Measurements from ENCODE around the gene CAD.
"Not testable (repeated sequence)": the region's sequence is repeated elsewhere in the genome, so short reads cannot be mapped to it uniquely, and the experiment has no call there.

Gene CAD

DNA sequence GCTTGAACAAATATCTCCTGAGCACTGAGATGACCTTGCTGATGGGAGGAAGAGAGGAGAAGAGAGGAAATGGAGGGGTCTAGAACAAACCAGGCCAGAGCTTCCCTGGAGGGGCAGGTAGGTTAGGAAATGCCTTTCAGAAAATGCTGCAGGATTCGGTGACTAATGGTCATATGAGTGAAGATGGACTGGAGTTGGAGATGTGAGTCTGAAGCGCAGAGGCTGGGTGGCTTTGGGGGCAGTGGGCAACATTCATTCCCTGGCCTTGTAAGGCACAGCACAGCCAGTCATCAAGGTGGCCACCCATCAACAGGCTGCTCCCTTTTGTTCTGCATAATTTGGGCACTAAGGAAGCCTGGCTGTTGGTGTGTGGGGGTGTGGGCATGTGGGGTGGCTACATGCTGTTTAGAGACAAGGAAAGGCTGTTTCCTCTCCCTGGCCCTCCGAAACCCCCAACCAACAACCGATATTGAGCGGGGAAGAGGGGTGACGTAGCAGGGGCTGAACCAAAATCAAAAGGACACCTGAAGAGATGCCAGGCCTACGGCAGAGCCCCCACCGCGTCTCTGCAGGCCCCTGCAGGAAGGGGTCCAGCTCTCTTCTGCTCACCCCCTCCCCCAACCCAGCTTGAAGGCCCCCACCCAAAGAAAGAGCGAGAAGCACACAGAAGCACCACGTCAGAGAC lies 44.2 kb downstream of the CAD start:
- DNase-seq: no peak

DNA sequence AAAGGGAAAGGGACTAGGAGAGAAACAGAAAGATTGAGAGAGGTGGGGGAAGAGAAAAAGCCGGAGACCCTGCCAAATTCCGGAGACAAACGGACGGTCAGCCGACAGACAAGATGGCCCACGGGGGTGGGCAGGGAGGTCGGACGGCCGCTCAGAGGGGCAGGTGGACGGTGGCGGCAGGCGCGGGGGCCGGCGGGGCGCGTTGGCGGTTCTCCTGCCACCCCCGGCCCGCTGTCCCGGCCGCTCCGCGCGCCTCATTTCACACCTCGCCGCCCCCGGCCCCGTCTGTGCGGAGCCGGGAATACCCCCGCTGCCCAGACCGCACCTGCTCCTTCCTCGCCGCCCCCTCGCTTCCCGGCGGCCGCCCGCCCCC lies 44.7 kb downstream of the CAD start:
- DNase-seq: no peak

DNA sequence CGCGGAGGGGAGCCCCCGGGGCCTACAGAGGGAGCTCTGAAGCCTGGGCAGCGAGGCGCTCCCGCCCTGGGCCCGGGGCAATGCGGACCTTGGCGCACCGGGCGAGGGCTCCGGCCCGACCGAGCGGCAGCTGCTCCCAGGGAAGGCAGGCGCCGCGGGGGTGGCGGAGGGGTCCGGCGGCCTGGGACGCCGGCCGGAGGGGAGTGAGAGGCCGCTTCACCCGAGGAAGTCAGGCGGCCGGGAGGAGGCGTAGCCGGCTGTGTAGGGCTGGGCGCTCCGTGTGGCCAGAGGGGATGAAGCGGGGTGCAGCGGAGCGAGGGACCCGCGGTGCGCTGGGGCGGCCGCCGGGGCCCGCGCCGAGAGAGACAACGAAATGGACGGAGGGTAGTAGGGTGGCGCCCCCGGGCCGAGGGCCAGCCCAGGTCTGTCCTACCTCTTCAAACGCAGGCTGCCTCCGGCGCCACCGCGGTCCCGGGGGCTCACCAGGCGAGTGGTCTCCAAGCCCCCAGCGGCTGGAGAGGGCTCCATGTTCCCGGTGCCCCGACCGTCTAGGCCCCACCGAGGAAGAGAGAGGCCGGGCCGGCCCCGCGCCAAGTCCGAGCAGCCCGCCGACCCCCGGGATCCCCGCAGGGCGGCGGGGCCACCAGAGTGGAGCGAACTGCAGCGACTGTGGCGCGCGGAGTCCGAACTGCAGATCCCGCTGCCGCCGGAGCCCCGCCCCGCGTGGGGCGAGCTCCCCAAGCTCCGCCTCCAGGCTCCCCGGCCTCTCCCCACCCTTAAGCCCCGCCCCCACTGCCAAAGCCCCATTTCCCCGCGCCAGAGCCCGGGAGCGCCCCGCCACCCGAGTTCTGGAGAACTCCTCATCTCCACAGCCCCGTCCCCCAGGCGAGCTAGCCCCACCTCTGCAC lies 45.5 kb downstream of the CAD start, which contains the start of gene SLC30A3:
Gene SLC30A3 (minus strand): TSS at position 669 of the 908 bp plus-strand sequence. CDS start 141 bp downstream, at position 528.
- DNase-seq: peak; percentile 19 to 58

DNA sequence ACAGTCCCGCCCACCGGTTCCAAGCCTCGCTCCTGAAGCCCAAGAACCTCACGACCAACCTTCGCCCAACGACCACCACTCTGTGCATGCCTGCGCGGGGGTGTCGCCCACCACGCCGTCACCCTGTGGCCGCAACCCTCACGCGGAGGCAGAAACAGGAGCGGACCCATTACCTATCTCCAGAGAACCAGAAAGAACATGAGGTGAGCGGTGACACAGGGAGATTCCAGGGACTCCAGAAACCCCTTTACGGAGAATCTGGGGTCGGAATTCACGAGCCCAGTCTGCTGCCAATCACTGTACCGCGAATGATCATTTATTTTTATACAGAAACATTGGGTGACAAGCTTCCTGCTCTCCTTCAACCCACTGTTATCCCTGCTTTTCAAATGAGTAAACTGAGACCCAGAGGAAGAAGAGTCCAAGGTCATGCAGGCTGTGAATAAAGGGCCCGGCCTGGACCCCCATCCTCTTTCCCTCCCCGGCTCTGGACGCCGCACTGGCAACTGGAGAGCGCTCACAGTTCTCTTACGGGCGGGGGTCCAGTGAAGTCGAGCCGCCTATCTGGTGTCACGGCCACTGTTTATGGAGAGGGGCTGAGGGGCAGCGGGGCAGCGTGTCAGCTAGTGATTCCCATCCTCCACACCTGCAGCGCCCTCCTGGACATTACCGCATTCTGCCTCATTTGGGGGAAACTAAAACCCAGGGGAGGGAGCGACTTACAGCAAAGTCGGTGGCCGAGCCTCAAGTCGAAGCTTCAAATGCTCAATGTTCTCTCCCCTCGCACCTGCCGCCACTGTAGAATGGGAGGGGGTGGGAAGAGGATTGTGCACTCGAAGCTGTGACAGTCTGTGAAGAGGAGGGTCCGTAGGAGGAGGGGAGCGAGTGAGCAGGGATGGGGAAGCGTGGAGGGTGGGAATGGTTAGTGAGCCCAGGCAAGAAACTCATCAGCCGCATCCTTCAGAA lies 46.4 kb downstream of the CAD start:
- no peak for DNase-seq

DNA sequence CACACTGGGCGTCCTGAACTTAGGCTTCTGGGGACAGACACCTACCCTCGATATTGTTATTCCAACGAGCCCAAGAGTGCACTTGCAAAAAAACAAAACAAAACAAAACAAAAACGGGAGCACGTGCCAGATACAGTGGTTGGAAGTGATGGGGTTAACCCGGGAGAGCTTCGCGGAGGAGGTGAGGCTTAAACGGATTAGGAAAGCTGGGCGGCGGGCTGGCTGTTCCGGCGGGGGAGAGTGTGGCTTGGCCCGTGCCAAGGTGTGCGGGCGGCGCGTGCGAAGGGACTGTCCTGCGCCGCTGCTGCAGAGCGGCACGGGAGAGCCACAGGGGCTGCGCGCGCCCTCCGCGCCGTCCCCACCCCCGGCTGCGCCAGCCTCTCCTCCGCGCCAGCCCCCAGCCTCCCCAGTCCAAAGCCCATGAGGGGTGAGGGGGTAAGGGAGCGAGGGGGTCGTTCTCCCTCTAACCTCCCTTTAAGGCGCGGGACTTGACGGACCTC lies 47.1 kb downstream of the CAD start:
- peak in 1 of 2 experiments; percentile 37 for DNase-seq

GRCh38 chr2:27264753-27265535 lies 47.8 kb downstream of the CAD start:
- DNase-seq: peak; percentile 78 to 84

- DNase-seq: no peak
Observed at GRCh38 chr2:27265536-27265870, 48.3 kb downstream of the CAD start.

DNA sequence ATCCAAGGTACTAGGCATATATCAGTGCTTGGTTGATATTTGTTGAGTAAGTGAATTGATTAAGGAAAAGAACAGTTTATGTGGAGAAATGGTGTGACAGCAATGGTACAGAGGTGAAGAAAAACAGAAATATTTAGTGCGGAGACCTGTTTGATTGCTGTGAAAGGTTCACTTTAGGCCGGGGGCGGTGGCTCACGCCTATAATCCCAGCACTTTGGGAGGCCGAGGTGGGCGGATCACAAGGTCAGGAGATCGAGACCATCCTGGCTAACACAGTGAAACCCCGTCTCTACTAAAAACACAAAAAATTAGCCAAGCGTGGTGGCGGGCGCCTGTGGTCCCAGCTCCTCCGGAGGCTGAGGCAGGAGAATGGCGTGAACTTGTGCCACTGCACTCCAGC lies 51.1 kb downstream of the CAD start:
- not testable (repeated sequence) for DNase-seq

DNA sequence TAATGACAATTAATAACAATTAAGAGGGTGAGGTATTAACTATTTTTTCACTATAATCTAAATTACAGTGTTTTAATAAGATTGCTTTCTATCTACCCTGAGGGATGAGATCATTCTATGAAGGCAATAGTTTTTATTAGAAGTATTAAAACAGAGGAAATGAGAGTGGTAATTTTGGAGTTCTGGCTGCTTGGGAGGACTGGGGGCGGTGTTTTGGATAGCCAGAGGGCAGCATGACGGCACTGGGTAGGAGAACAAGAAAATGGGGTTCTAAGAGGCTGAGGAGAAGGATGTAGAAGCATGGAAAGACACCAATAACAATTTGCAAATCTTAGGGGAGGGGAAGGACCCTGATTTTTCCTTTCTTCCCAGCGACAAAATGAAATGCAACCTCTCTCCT lies 53.0 kb downstream of the CAD start:
- no peak for DNase-seq

DNA sequence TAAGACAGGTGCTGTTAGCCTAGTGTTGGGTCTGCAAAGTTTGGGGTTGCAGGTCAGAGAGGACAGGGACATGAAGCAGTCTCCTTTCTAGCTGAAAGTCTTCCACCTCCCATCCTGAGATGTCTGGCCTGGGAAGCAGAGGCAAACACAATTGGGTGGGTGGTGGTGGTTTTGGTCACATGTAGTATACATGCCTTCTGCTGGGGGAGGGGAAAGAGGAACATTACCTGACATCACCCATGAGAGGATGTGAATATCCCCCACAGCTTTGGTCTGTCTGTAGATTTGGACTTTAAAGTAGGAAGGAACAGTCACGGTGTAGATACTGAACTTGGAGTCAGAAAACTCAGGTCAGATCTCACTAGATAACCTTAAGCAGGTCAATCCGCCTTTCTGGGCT lies 53.5 kb downstream of the CAD start:
- DNase-seq: no peak

- DNase-seq: no peak
Observed at GRCh38 chr2:27271631-27272340, 54.6 kb downstream of the CAD start.

GRCh38 chr2:27272537-27273522 lies 55.7 kb downstream of the CAD start:
- not testable (repeated sequence) for DNase-seq

DNA sequence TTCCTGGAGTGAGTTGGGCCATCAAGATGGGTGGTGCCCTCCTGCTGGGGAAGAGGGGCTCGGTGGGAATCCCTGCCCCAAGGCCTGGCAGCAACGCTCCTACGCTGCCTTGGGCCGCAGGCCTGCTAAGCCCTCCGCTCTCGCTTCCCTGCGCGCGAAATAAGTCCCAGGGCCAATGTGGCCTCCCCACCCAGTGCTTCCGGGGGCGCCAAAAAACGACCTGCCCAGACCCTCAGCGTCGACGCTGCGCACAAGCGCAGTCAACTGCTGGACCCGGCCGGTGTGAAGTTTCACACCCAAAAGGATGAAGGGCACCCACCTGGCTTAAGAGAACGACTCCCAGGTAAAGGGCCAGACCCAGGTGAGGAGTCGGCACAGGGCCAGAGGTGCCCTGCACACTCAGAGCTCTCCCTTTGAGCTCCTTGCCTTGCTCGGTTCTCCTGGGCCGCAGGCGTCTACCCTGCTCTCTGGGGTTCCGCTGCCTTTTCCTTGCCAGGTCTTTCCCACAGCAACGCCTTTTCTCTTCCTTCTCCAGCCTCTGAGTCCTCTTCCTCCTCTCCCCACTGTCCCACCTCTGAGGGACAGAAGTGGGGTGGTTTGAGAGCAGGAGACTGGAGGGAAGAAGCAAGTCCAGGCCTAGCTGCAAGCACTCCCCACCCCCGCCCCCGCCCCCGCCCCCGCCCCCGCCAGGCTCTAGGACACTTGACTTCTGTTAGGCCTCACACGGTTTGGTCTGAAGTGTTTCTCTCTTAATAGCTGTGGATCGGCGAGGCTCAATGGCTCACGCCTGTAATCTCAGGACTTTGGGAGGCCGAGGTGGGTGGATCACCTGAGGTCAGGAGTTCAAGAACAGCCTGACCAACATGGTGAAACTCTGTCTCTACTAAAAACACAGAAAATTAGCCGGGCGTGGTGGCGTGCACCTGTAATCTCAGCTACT lies 58.3 kb downstream of the CAD start, which contains the start of gene DNAJC5G:
Gene DNAJC5G (plus strand): TSS at position 223 of the 940 bp plus-strand sequence. CDS start 1,296 bp downstream, outside the sequence.
- DNase-seq: no peak

- no peak for DNase-seq
Observed at GRCh38 chr2:27278010-27278409, 60.8 kb downstream of the CAD start.

GRCh38 chr2:27280826-27281225 lies 63.7 kb downstream of the CAD start:
- no peak for DNase-seq

- no peak for DNase-seq
Observed at GRCh38 chr2:27281442-27281841, 64.3 kb downstream of the CAD start.

DNA sequence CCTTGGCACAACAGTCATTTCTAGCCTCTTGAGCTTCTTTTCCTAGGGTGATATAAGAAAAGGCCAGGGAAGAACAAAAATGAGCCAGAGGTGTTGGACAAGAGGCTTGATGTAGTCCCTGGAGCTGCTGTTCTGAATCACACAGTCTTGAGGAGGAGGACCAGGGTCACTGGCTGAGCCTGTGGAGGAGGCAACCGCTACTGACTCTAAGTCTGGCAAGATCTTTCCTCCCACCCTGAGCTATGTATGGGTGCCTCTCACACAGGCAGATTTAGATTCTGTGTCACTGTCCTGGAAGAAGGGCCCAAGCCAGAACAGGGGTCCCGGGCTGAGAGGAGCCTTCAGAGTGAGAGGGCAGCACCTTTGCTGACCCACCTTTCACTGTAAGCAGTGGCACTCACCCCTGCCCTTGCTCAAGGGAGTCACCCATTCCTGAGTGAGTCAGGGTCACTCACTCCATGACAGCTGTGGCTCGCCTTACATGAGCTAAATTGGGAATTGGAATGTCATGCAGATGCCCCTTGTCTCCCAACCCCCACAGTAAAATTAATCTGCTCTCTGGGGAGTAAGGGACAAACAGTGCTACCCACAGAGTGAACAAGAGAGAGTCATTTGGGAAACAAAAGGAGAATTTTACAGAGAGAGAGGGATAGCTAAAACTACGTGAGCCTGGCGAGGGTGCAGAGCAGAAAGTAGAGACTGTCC lies 64.8 kb downstream of the CAD start, which contains the start of gene TRIM54:
Gene TRIM54 (plus strand): TSS at position 575 of the 705 bp plus-strand sequence. CDS start 303 bp downstream, outside the sequence.
- no peak for DNase-seq

DNA sequence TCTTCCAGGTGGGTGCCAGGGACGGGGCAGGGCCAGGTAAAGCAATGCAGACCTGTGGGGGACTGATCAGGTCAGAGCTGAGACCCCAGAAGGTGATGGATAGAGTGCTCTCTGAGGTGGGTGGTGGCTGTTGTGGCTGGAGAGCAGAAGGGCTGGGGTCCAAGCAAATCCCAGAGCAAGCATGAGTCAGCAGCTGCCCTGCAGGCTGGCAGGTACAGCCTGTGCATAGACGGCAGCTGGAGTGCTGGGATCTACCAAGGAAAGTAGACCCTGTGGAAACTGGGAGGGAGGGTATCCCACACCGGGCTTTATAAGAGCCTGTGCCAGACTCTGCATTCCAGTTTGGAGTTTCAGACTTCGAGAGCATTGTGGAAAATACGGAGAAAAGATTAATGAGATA lies 65.7 kb downstream of the CAD start:
- no peak for DNase-seq
